Skeletal muscle tissue (tissue), 4 donors: ENCODE measurements around the gene SUPV3L1. TPM values are rescaled to one million over a fixed set of nuclear protein-coding genes. Genes with fewer than 3 reads are reported as not detected.

Experiments used
- H3K27ac ChIP-seq: one replicate; pipeline ENCODE4 v1.7.0; 2013; ENCODE audit warnings: mild to moderate bottlenecking, low read depth, low read length, inconsistent platforms
- H3K27me3 ChIP-seq, 3 donors: one replicate each; pipeline ENCODE4 v1.7.0; 2013; ENCODE audit warnings: low read length in 3 of 3; ENCODE audit not compliant: control insufficient read depth in 3 of 3, insufficient read depth in 3 of 3
- H3K36me3 ChIP-seq, 3 donors: one replicate each; pipeline ENCODE4 v1.7.0; 2013; ENCODE audit warnings: low read length in 3 of 3; ENCODE audit not compliant: control insufficient read depth in 3 of 3, insufficient read depth in 3 of 3
- H3K4me1 ChIP-seq, 3 donors: one replicate each; pipeline ENCODE4 v1.7.0; 2013; ENCODE audit warnings: low read length in 3 of 3, mild to moderate bottlenecking in 3 of 3; ENCODE audit not compliant: control insufficient read depth in 3 of 3, insufficient read depth in 3 of 3
- H3K4me3 ChIP-seq, 3 donors: one replicate each; pipeline ENCODE4 v1.7.0; 2013; ENCODE audit warnings: low read length in 3 of 3
- H3K9ac ChIP-seq, 3 donors: one replicate each; pipeline ENCODE4 v1.7.0; 2013; ENCODE audit warnings: low read length in 3 of 3, mild to moderate bottlenecking in 3 of 3, moderate library complexity in 2 of 3, low read depth in 1 of 3
- H3K9me3 ChIP-seq, 3 donors: one replicate each; pipeline ENCODE4 v1.7.0; 2013; ENCODE audit warnings: low read length in 3 of 3; ENCODE audit not compliant: control insufficient read depth in 3 of 3
- total RNA-seq: library from RNA; depleted of rRNA; stranded (reverse); fragments of >200 nt; gene quantifications from one replicate; pipeline ENCODE4 v1.2.3, GENCODE V29; 2014
- donor health status: Osteomylitis.

SUPV3L1 gene
- total RNA-seq, 1 donor from 2014 or later = 22.4 TPM

DNA sequence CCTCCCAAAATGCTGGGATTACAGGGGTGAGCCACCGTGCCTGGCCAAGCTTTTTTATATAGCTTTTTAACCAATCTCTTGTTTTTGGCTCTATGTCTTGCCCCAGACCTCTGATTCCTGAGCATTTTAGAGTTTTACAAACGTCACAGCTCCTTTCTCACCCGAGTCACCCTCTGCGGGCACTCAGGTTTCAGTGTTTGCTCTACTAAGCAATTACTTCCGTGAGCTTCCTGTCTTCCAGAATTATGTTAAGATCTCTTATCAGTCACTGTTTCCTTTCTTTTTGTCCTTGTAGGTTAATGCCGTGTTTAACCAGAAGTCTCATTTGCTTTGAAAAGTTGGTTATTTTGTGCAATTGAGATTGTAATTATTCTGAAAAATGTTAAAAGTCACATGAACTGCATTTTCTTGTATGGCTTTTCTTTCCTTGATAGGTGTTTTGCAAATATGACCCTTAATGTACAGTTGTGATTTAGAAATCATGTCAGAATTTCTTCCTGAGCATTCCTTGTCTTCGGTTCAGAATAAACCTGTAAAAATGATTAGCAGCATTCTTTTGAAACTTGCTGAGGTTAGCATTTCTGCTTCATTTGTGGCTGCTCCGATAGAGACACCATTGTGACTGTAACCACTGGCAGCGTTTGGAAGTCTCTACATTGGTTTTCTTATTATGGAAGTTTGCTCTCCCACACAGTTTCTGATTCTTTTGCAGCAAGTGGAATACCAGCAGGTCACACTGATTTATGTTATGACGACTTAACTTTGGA is 35.6 kb downstream of the SUPV3L1 start:
- peaks cover 0 to 5% (median 4%) of the 10 kb centered on the region in 3 donors for H3K4me1 ChIP-seq
- H3K4me3 ChIP-seq = no peak overlapping the region
- no peak overlapping the region for H3K9ac ChIP-seq
- H3K27ac ChIP-seq = no peak overlapping the region
- H3K9me3 ChIP-seq = no peaks in the 10 kb centered on the region
- no peaks in the 10 kb centered on the region for H3K36me3 ChIP-seq
- H3K27me3 ChIP-seq = peaks cover 0 to 5% (median 3%) of the 10 kb centered on the region in 3 donors

DNA sequence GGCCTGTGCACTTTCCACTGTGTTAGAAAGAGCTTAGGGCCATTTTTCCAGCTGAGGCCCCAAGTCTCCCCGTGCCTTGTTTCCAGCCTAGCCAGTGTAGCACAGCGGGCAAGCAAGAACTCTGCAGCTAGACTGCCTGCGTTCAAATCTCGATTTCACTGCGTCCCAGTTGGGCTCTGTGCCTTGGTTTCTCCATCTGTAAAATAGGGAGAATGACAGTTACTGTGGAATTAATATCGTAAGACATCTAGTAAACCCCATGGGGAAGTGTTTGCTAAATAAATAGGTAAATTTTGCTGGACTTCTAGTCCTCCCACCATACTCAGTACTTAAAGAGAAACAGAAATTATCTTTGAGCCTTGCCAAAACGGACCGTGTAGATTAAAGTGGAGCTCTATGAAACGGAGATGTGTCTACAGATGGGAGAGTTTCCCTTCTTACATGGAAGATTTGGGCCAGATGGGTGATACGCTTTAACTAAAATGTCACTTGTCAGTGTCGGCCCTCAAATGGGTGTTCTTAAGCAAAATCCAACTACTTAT is 36.6 kb downstream of the SUPV3L1 start:
- no peak overlapping the region for H3K9ac ChIP-seq
- H3K4me3 ChIP-seq = no peak overlapping the region
- H3K27ac ChIP-seq = no peak overlapping the region
- peaks cover 0 to 5% (median 4%) of the 10 kb centered on the region in 3 donors for H3K4me1 ChIP-seq
- H3K9me3 ChIP-seq = no peaks in the 10 kb centered on the region
- peaks cover 0 to 5% (median 3%) of the 10 kb centered on the region in 3 donors for H3K27me3 ChIP-seq
- no peaks in the 10 kb centered on the region for H3K36me3 ChIP-seq

DNA sequence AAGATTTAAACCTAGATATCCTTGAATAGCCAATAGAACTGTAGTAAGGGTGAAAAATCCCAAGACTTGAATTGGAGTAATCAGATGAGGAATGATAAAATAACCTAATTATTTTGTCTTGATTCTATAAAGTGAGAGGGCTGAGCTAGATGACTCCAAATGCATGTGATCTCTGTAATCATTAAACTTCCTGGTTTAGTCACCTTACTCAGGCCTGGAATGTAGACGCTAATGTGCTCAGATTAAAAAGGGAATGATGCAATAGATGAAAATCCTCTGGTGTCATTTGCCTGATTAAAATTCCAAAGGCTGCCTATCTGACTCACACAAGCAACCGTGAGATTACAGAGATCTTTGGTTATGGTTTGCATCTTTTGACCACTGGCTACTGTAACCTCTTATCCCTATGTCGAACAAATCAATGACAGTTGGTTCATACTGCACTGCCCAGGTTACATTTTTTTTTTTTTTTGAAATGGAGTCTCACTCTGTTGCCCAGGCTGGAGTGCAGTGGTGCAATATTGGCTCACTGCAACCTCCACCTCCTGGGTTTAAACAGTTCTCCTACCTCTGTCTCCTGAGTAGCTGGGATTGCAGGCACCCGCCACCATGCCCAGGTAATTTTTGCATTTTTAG is 37.2 kb downstream of the SUPV3L1 start:
- Histone ChIP-seq H3K36me3 (no peaks in the 10 kb centered on the region), H3K27ac (no peak overlapping the region), H3K9ac (no peak overlapping the region)

DNA sequence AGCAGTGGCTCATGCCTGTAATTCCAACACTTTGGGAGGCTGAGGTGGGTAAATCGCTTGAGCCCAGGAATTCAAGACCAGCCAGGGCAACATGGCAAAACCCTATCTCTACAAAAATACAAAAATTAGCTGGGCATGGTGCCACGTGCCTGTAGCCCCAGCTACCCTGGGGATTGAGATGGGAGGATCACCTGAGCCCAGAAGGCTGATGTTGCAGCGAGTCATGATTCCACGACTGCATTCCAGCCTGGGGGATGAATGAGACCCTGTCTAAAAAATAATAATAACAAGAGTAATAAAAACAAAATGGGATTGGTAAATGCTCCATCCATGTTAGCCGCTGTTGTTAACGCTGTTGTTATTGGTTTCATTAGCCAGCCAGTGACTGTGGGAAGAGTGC is 38.8 kb downstream of the SUPV3L1 start:
- no peak overlapping the region for H3K27ac ChIP-seq
- peaks cover 0 to 5% (median 3%) of the 10 kb centered on the region in 3 donors for H3K27me3 ChIP-seq
- H3K4me1 ChIP-seq = peaks cover 0 to under 1% (median under 1%) of the 10 kb centered on the region in 3 donors
- H3K36me3 ChIP-seq = no peaks in the 10 kb centered on the region
- H3K9me3 ChIP-seq = no peaks in the 10 kb centered on the region
- no peak overlapping the region for H3K4me3 ChIP-seq
- H3K9ac ChIP-seq = no peak overlapping the region

More for the DNA sequence above, 37.2 kb downstream of the SUPV3L1 start:
- Histone ChIP-seq H3K4me3 (no peak overlapping the region), H3K4me1 (peaks cover 0 to 5% (median 4%) of the 10 kb centered on the region in 3 donors), H3K27me3 (peaks cover 0 to 5% (median 3%) of the 10 kb centered on the region in 3 donors), H3K9me3 (no peaks in the 10 kb centered on the region)

DNA sequence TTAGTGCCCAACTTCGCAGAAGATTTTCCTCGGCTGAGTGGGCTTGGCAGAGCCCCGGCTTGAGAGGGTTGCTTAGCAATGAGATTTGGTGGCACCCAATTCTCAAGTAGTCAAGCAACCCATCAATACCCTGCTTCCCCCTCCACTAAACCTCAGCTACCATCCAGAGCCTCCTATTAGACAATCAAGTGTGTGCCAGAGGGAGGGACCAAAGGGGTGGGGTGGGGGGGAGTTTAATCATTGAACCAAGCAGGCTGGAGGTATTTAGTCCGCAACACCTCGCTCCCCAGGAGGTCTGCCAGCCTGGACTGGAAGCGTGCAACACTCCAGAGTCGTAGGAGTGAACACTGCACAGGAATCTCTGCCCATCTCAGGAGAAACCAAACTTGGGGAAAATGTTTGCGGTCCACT is 40.0 kb downstream of the SUPV3L1 start, which contains the start of gene HKDC1:
Gene HKDC1, plus strand, starts transcription at position 292 of the 411 bp plus-strand sequence. Its CDS starts 104 bp downstream, at position 396.
- Histone ChIP-seq H3K4me3 (no peak within 1 kb of the TSS), H3K27me3 (peaks cover 0 to 5% (median 3%) of the 10 kb centered on the region in 3 donors), H3K27ac (no peak within 1 kb of the TSS), H3K36me3 (no peaks in the 10 kb centered on the region), H3K4me1 (no peaks in the 10 kb centered on the region), H3K9ac (no peak within 1 kb of the TSS), H3K9me3 (no peaks in the 10 kb centered on the region)

DNA sequence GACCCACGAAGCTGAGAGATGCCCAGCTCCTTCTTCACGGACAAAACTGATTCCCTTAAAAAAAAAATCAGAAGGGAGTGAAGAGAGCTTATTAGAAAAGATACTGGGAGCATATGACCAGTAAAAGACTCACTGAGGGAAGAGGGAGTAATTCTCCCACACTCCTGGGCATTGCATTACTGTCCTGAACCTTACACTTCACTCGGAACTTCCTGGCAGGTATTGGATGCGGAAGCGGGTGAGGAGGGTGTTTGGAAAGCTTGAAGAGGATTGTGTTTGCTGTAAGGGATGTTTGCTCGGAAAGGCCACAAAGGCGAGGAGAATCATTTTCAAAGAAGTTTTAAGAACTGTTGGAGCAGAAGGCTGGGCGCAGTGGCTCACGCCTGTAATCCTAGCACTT is 40.5 kb downstream of the SUPV3L1 start:
- no peak overlapping the region for H3K4me3 ChIP-seq
- H3K4me1 ChIP-seq = peaks cover 0 to under 1% (median 0%) of the 10 kb centered on the region in 3 donors

DNA sequence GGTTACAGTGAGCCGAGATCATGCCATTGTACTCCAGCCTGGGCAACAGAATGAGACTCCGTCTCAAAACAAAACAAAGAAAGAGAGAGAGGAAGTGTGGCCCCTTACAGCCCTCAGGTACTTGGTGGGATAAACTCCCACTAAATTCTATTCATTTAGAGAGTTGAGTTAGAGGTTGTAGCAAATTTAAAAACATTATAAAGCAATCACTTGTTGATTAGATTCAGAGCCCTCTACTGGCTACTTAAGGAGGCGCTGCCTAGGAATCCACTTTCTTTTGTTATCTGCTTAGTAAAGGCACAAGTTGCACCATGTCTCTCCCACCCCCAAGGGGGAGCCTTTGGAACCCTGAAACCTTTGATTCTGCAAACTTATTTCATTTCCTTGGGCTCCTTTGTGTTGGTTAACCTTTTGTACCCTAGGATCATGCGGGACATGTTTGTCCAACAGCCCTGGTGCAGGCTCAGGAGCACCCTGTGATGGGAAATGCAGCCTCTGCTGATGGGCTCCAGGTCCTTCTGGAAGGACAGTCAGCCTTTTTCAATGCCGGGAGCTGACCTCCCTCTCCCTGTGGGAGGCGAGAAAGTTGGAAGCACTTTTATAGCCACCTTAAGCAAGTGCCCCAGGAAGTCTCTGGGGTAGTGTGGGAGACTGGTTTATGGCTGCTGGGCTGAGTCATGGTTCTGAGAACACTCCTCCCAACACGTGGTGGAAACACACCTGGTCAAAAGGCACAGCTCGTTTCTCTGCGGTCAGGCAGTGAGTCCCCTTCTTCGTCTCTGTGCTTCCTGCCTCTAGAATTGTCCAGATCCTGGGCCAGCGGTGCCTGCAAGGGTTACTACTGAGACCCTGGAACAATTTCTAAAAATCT is 42.4 kb downstream of the SUPV3L1 start:
- Histone ChIP-seq H3K27me3 (peaks cover 0 to 3% (median 3%) of the 10 kb centered on the region in 3 donors), H3K9ac (no peak overlapping the region), H3K27ac (no peak overlapping the region), H3K4me1 (peaks cover 0 to 3% (median 3%) of the 10 kb centered on the region in 3 donors), H3K4me3 (no peak overlapping the region), H3K9me3 (no peaks in the 10 kb centered on the region), H3K36me3 (no peaks in the 10 kb centered on the region)

More for the DNA sequence above, 40.5 kb downstream of the SUPV3L1 start:
- no peaks in the 10 kb centered on the region for H3K36me3 ChIP-seq
- peaks cover 0 to 5% (median 3%) of the 10 kb centered on the region in 3 donors for H3K27me3 ChIP-seq
- H3K9me3 ChIP-seq = no peaks in the 10 kb centered on the region
- H3K9ac ChIP-seq = no peak overlapping the region
- no peak overlapping the region for H3K27ac ChIP-seq

DNA sequence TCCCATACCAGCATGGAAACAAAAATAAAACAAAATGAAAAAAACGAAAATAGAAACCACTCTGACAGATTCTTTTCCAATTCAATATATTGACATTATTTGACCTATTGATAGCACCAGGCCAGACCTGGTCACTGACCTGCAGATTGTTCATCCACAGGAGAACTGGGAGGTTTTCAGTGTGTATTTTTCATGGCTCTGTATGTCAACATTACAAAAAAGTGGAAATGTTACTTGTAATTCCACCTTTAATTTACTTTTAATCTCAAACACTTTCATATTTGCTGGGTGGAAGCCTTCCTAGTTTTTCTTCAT is 43.0 kb downstream of the SUPV3L1 start:
- H3K27me3 ChIP-seq = peaks cover 0 to 3% (median 0%) of the 10 kb centered on the region in 3 donors
- H3K4me1 ChIP-seq = peaks cover 0 to 3% (median 3%) of the 10 kb centered on the region in 3 donors
- H3K9me3 ChIP-seq = no peaks in the 10 kb centered on the region
- no peak overlapping the region for H3K27ac ChIP-seq
- H3K9ac ChIP-seq = no peak overlapping the region
- no peak overlapping the region for H3K4me3 ChIP-seq
- H3K36me3 ChIP-seq = no peaks in the 10 kb centered on the region

DNA sequence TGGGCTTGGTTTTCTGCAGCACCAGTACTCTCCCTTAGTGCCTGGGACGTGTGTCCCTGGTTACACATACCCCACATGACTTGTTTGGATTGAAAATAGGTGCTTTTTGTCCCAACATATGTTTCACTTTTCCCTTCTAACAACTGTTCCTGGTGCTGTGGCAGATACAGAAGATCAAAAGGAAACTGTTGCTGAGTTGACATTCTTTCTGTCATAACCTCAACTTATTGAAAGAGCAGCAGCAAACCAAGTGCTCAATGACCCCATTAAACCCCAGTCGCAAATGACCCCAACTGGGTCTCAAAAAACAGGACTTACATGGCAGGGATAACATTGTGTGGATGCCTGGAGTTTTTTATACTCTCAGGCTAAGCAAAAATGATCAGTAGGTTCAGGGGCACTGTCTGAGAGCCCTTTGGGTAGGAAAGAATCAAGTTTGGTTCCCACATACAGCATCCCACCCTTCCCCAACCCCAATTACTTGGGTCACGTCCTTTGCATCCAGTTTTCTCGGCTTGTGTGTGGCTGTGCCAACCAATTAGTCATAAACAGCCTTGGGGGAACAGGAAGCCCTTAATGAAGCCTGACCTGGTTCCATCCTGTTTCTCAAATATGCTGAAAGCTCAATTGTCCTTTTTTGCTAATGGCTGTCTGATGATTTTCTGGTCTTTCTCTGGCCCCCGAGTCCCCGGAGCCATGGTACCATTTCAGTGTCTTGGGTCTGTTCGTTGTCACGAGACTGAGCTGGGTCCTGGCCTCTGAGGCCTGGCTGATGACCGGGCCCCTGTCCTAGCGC is 45.0 kb downstream of the SUPV3L1 start:
- Histone ChIP-seq H3K27me3 (no peaks in the 10 kb centered on the region), H3K9me3 (no peaks in the 10 kb centered on the region), H3K9ac (no peak overlapping the region), H3K4me3 (no peak overlapping the region), H3K27ac (no peak overlapping the region), H3K36me3 (no peaks in the 10 kb centered on the region), H3K4me1 (peaks cover 3 to 10% (median 7%) of the 10 kb centered on the region in 3 donors)
